MCF 10A (cell line): Measurements from ENCODE around the gene SETBP1. TPM values are rescaled to one million over a fixed set of nuclear protein-coding genes. Genes with fewer than 3 reads are reported as not detected.

Experiments
- BruUV-seq: library from RNA; stranded (reverse); fragments of 400-500 nt; replicated peaks from 2 replicates; lab custom pipeline; 2021; lab: Mats Ljungman, UMichigan
- CTCF ChIA-PET: fragments of 300-600 bp; sonication (Branson Sonifier 250); formaldehyde crosslinking; extraction: SDS; loops from one replicate; lab custom pipeline; 2021; ENCODE audit warnings: antibody characterized with exemption, inconsistent platforms; lab: Yijun Ruan, JAX
- POLR2A ChIA-PET: fragments of 300-600, 350-650 bp; sonication (Branson Sonifier 250); formaldehyde crosslinking; extraction: SDS; loops from one replicate; lab custom pipeline; 2020; ENCODE audit warnings: antibody characterized with exemption, inconsistent platforms; lab: Yijun Ruan, JAX
- DNase-seq: peaks from one replicate; pipeline ENCODE4 v3.0.0-alpha.2; 2018; ENCODE audit not compliant: unreplicated experiment
- H3K27ac Mint-ChIP-seq: one replicate; pipeline ENCODE4 v1.8.0; 2022; ENCODE audit warnings: mild to moderate bottlenecking, low read depth, mixed read lengths; ENCODE audit not compliant: unreplicated experiment
- H3K27me3 Mint-ChIP-seq: one replicate; pipeline ENCODE4 v1.8.0; 2022; ENCODE audit warnings: mixed read lengths; ENCODE audit not compliant: insufficient read depth, unreplicated experiment
- H3K36me3 Mint-ChIP-seq: one replicate; pipeline ENCODE4 v1.8.0; 2022; ENCODE audit warnings: mild to moderate bottlenecking, moderate library complexity, mixed read lengths; ENCODE audit not compliant: insufficient read depth, unreplicated experiment
- H3K4me1 Mint-ChIP-seq: one replicate; pipeline ENCODE4 v1.8.0; 2022; ENCODE audit warnings: mixed read lengths; ENCODE audit not compliant: insufficient read depth, unreplicated experiment
- H3K4me3 Mint-ChIP-seq: one replicate; pipeline ENCODE4 v1.8.0; 2022; ENCODE audit warnings: mild to moderate bottlenecking, moderate library complexity, mixed read lengths; ENCODE audit not compliant: unreplicated experiment
- H3K9me3 Mint-ChIP-seq: one replicate; pipeline ENCODE4 v1.8.0; 2022; ENCODE audit warnings: mixed read lengths; ENCODE audit not compliant: unreplicated experiment
- intact Hi-C: fragments of 100-400 bp; cut with micrococcal nuclease; formaldehyde crosslinking; loops from 2 replicates; pipeline ENCODE4 v1.14.1; 2022
- total RNA-seq: library from RNA; stranded (reverse); gene quantifications from 2 replicates; pipeline ENCODE4 v1.2.3, GENCODE V29; 2022
- TF ChIP-seq, protein P1 (sequence below): fragments of 200-600 bp; IDR thresholded peaks from one replicate; pipeline ENCODE4 v1.8.0; 2022; ENCODE audit warnings: antibody characterized with exemption, mild to moderate bottlenecking; ENCODE audit not compliant: unreplicated experiment

Gene SETBP1
- total RNA-seq, 1 experiment from 2014 or later: 4.8 TPM

GRCh38 chr18:44789710-44790109 lies 109.0 kb downstream of the SETBP1 start:
- no TSS peak for BruUV-seq
- H3K27ac Mint-ChIP-seq: peak overlapping the region; percentile 83
- intact Hi-C loops: no loop called here
- no peaks in the 10 kb centered on the region for H3K36me3 Mint-ChIP-seq
- DNase-seq: no peak
- TF ChIP-seq, protein P1, sequence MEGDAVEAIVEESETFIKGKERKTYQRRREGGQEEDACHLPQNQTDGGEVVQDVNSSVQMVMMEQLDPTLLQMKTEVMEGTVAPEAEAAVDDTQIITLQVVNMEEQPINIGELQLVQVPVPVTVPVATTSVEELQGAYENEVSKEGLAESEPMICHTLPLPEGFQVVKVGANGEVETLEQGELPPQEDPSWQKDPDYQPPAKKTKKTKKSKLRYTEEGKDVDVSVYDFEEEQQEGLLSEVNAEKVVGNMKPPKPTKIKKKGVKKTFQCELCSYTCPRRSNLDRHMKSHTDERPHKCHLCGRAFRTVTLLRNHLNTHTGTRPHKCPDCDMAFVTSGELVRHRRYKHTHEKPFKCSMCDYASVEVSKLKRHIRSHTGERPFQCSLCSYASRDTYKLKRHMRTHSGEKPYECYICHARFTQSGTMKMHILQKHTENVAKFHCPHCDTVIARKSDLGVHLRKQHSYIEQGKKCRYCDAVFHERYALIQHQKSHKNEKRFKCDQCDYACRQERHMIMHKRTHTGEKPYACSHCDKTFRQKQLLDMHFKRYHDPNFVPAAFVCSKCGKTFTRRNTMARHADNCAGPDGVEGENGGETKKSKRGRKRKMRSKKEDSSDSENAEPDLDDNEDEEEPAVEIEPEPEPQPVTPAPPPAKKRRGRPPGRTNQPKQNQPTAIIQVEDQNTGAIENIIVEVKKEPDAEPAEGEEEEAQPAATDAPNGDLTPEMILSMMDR: no peak
- H3K4me1 Mint-ChIP-seq: peaks cover 13% of the 10 kb centered on the region
- H3K9me3 Mint-ChIP-seq: no peaks in the 10 kb centered on the region
- H3K27me3 Mint-ChIP-seq: no peaks in the 10 kb centered on the region
- ChIA-PET CTCF (interaction anchor here (0.7 kb wide), 1 partner anchor 177 kb away, joined by 3 read pairs; no protein-coding TSS in a partner anchor), POLR2A (interaction anchor here (0.6 to 1.3 kb wide), 5 partner anchors 9 to 222 kb away, joined by 3 to 8 read pairs (median 3); no protein-coding TSS in a partner anchor)
- H3K4me3 Mint-ChIP-seq: no peak overlapping the region

DNA sequence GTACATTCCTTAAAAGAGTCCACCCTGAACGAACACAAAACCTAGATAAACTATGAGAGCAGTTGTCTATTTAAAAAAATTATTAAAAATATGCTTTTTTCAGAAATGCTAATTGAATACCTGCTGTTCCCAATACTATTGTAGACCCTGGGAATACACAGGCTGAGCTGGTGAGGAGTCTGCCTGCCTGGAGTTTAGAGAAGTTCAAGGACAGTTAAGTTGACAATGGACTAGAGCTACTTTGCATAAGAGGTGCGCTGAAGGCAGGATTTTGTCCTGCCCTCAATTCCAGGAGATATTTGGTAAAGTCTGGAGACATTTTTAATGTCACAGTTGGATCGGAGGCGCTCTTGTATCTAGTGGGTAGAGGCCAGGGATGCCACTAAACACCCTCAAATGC lies 110.2 kb downstream of the SETBP1 start:
- intact Hi-C loops: no loop called here
- no TSS peak for BruUV-seq
- POLR2A ChIA-PET: no interaction called here

GRCh38 chr18:44791520-44791919 lies 110.8 kb downstream of the SETBP1 start:
- Mint-ChIP-seq H3K4me3 (no peak overlapping the region), H3K27me3 (no peaks in the 10 kb centered on the region), H3K4me1 (peaks cover 13% of the 10 kb centered on the region), H3K36me3 (no peaks in the 10 kb centered on the region), H3K27ac (no peak overlapping the region), H3K9me3 (no peaks in the 10 kb centered on the region)
- no peak for DNase-seq
- intact Hi-C loops: no loop called here
- TF ChIP-seq, protein P1: no peak
- BruUV-seq: no TSS peak
- CTCF ChIA-PET: no interaction called here
- POLR2A ChIA-PET: no interaction called here

More for the DNA sequence above, 110.2 kb downstream of the SETBP1 start:
- no peaks in the 10 kb centered on the region for H3K36me3 Mint-ChIP-seq
- DNase-seq: no peak
- no peak overlapping the region for H3K4me3 Mint-ChIP-seq
- CTCF ChIA-PET: interaction anchor here (0.6 kb wide), 1 partner anchor 468 kb away, joined by 3 read pairs; no protein-coding TSS in a partner anchor
- no peaks in the 10 kb centered on the region for H3K27me3 Mint-ChIP-seq
- H3K27ac Mint-ChIP-seq: no peak overlapping the region
- TF ChIP-seq, protein P1: no peak
- H3K4me1 Mint-ChIP-seq: peaks cover 13% of the 10 kb centered on the region
- H3K9me3 Mint-ChIP-seq: no peaks in the 10 kb centered on the region

- Mint-ChIP-seq H3K27me3 (no peaks in the 10 kb centered on the region), H3K9me3 (no peaks in the 10 kb centered on the region), H3K27ac (no peak overlapping the region), H3K4me3 (no peak overlapping the region), H3K4me1 (peaks cover 18% of the 10 kb centered on the region), H3K36me3 (no peaks in the 10 kb centered on the region)
- TF ChIP-seq, protein P1: no peak
- no peak for DNase-seq
- intact Hi-C loops: no loop called here
- CTCF ChIA-PET: interaction anchor here (0.9 to 1.1 kb wide), 2 partner anchors 16 to 420 kb away, joined by 4 to 5 read pairs; no protein-coding TSS in a partner anchor
- POLR2A ChIA-PET: no interaction called here
- BruUV-seq: no TSS peak
These were observed 111.9 kb downstream of the SETBP1 start for GRCh38 chr18:44792456-44793061.
